ENCODE results near the gene MBP.

MBP gene

DNA sequence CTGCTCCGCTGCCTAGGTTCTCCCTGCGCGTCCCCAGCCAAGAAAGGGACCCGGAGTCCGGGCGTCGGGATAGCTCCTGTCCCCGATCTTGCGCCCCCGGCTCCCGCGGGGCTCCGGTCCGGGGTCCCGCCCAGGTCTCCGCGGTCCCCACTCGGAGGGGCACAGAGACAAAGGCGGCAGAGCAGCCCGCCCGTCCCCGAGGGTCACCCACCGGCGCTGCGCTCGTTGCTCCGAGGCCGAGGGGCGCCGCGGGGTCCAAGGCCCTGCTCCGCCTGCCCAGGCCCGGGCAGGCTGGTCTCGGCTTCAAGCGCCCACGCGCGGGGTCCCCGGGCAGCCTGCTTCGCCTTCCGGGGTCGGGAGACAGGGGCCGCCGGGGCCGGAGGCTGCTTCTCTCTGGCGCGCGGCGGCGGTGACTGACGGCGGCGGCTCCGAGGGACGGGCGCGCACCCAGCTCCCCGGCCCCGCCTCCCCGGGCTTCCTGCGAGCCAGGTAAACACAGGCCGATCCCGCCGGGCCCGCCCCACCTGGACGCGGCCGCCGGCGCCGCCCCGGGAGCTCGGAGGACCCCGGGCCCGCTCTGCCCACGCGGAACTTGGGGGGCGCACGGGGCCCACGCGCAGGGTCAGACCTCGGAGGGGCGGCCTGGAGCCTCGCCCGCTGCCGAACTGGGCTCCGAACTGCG, at the start of gene MBP:
MBP (minus strand) TSS at position 415 of the 682 bp plus-strand sequence. CDS start 27,522 bp downstream, outside the sequence.
- peaks cover 3 to 64% (median 52%) of the 10 kb centered on the region in 5 donors for H3K4me1 ChIP-seq (ENCODE audit: control insufficient read depth in 5 of 5, insufficient read depth in 5 of 5, low read length in 5 of 5)
- H3K27ac ChIP-seq (ENCODE audit: low read depth, low read length): peak within 1 kb of the TSS; percentile 69
- H3K4me3 ChIP-seq (ENCODE audit: low read depth in 1 of 5, low read length in 5 of 5): peak within 1 kb of the TSS; percentile 64 to 76 (median 74)
- no peaks in the 10 kb centered on the region for H3K9me3 ChIP-seq (ENCODE audit: control insufficient read depth in 5 of 5, low read length in 5 of 5)
- peaks cover 0 to 28% (median 0%) of the 10 kb centered on the region in 5 donors for H3K27me3 ChIP-seq (ENCODE audit: control insufficient read depth in 5 of 5, insufficient read depth in 4 of 5, low read length in 5 of 5)
- no peaks in the 10 kb centered on the region for H3K36me3 ChIP-seq (ENCODE audit: control insufficient read depth in 5 of 5, insufficient read depth in 5 of 5, low read length in 5 of 5)
- peak within 1 kb of the TSS in 4 of 5 donors; percentile 69 to 89 (median 82) for H3K9ac ChIP-seq (ENCODE audit: low read length in 5 of 5)

DNA sequence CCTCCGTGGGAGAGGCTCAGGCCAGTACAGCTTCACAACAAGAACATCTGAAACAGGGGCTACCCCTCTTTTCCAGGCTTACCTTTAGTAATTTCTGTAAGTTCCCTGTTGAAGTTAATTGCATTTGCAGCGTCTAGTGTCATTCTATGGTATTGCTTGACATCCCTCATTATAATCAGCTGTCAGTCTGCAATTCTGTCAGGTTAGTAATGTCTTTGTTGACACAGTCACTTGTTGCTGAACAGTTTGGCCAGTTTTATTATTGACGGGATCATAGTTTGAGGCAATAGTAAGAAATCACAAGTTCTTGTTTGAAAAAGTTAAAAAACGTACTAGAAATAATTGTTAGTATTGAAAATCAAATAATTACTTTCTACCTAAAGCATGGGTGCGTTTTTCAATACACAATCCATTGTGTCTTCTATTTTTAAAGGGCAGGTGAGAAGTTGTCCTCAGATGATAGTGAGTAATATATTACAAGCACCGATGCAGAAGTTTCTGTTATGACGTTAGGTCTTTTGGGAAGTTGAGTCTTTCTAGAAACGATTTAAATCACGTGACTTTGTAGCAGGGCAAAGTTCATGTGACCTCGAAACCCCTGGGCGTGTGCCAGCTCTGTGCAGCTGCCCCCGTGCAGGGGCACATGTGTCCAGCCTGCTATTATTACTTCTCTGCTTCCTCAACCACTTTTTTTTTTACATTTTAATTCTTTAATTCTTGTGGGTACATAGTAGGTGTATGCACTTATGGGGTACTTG, 49.5 kb upstream of the MBP start:
- H3K4me3 ChIP-seq (ENCODE audit: low read depth in 1 of 5, low read length in 5 of 5): no peak overlapping the region
- H3K36me3 ChIP-seq (ENCODE audit: control insufficient read depth in 5 of 5, insufficient read depth in 5 of 5, low read length in 5 of 5): no peaks in the 10 kb centered on the region
- H3K4me1 ChIP-seq (ENCODE audit: control insufficient read depth in 5 of 5, insufficient read depth in 5 of 5, low read length in 5 of 5): no peaks in the 10 kb centered on the region
- H3K27me3 ChIP-seq (ENCODE audit: control insufficient read depth in 5 of 5, insufficient read depth in 4 of 5, low read length in 5 of 5): no peaks in the 10 kb centered on the region
- peaks cover 0 to 4% (median 0%) of the 10 kb centered on the region in 5 donors for H3K9me3 ChIP-seq (ENCODE audit: control insufficient read depth in 5 of 5, low read length in 5 of 5)
- no peak overlapping the region for H3K9ac ChIP-seq (ENCODE audit: low read length in 5 of 5)
- H3K27ac ChIP-seq (ENCODE audit: low read depth, low read length): no peak overlapping the region

DNA sequence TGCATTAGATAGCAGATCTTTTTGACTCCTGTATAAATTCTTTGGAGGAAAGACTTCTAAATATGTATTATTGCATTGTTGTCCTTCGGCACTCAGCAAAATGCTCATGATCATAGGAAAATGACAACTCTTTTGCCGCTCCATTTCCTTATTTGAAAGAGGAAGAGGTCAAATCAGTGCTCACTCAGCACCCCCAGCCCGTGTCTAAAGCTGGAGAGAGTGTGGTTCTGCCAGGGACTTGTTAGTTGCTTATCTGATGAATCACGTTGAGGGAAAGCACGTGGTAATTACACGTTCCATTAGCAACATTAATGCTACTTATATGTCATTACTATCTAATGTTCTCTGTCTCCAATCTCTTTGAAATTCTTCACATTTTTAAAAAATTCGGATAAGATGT, 46.0 kb upstream of the MBP start:
- Histone ChIP-seq H3K4me1 (ENCODE audit: control insufficient read depth in 5 of 5, insufficient read depth in 5 of 5, low read length in 5 of 5) (no peaks in the 10 kb centered on the region), H3K4me3 (ENCODE audit: low read depth in 1 of 5, low read length in 5 of 5) (no peak overlapping the region), H3K9ac (ENCODE audit: low read length in 5 of 5) (no peak overlapping the region), H3K27ac (ENCODE audit: low read depth, low read length) (no peak overlapping the region), H3K9me3 (ENCODE audit: control insufficient read depth in 5 of 5, low read length in 5 of 5) (no peaks in the 10 kb centered on the region), H3K27me3 (ENCODE audit: control insufficient read depth in 5 of 5, insufficient read depth in 4 of 5, low read length in 5 of 5) (no peaks in the 10 kb centered on the region), H3K36me3 (ENCODE audit: control insufficient read depth in 5 of 5, insufficient read depth in 5 of 5, low read length in 5 of 5) (no peaks in the 10 kb centered on the region)

DNA sequence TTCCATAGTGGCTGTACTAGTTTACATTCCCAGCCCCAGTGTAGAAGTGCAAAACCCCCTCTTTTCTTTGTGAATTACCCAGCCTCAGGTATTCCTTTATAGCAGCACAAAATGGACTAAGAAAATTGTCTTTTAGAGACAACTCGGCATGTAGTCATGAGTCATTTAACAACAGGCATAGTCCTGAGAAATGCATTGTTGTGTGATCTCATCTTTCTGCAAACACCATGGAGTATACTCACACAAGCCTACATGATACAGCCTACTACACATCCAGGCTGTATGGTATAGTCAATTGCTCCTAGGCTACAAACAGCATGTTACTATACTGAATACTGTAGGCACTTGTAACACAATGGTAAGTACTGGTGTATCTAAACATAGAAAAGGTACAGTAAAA, 44.4 kb upstream of the MBP start:
- Histone ChIP-seq H3K27me3 (ENCODE audit: control insufficient read depth in 5 of 5, insufficient read depth in 4 of 5, low read length in 5 of 5) (no peaks in the 10 kb centered on the region), H3K4me3 (ENCODE audit: low read depth in 1 of 5, low read length in 5 of 5) (no peak overlapping the region), H3K4me1 (ENCODE audit: control insufficient read depth in 5 of 5, insufficient read depth in 5 of 5, low read length in 5 of 5) (no peaks in the 10 kb centered on the region), H3K27ac (ENCODE audit: low read depth, low read length) (no peak overlapping the region), H3K36me3 (ENCODE audit: control insufficient read depth in 5 of 5, insufficient read depth in 5 of 5, low read length in 5 of 5) (no peaks in the 10 kb centered on the region), H3K9me3 (ENCODE audit: control insufficient read depth in 5 of 5, low read length in 5 of 5) (no peaks in the 10 kb centered on the region), H3K9ac (ENCODE audit: low read length in 5 of 5) (no peak overlapping the region)

DNA sequence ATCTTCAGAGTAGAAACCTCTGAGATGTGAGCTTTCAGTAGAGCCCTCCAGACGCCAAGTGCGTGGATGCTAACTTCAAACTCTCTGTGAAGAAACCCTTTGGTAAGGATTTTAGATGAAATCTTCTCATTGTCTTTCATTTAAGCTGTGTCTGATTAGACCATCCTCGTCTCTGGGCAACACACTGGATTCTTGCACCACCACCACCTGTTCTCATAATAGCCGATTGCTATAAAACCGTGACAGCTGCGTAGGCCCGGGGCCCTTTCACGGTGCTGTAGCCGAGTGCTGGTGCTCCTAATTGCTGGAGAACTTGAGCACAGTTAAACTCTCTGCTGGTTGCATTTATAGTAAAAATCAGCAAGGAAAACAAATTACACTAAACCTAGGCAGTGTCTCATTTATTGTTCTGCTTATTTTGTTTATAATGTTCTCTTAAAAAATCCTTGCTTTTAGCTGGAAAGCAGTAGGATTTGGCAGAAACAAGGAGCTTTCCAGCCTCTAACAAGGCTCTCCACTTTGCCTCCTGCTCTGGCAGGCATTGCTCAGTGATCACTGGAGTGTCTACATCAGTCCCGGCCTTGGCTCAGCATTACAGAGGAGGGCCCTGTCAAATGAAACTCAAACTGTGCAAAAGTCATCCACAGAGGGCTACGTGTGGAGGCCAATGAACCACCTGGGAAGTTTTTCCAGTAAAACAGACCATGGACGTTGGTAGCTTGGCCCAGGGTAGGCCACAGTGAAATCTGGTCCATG, 40.9 kb upstream of the MBP start:
- Histone ChIP-seq H3K9me3 (ENCODE audit: control insufficient read depth in 5 of 5, low read length in 5 of 5) (no peaks in the 10 kb centered on the region), H3K4me3 (ENCODE audit: low read depth in 1 of 5, low read length in 5 of 5) (no peak overlapping the region), H3K36me3 (ENCODE audit: control insufficient read depth in 5 of 5, insufficient read depth in 5 of 5, low read length in 5 of 5) (no peaks in the 10 kb centered on the region), H3K27ac (ENCODE audit: low read depth, low read length) (no peak overlapping the region), H3K9ac (ENCODE audit: low read length in 5 of 5) (no peak overlapping the region), H3K4me1 (ENCODE audit: control insufficient read depth in 5 of 5, insufficient read depth in 5 of 5, low read length in 5 of 5) (no peaks in the 10 kb centered on the region), H3K27me3 (ENCODE audit: control insufficient read depth in 5 of 5, insufficient read depth in 4 of 5, low read length in 5 of 5) (peaks cover 0 to 3% (median 0%) of the 10 kb centered on the region in 5 donors)

DNA sequence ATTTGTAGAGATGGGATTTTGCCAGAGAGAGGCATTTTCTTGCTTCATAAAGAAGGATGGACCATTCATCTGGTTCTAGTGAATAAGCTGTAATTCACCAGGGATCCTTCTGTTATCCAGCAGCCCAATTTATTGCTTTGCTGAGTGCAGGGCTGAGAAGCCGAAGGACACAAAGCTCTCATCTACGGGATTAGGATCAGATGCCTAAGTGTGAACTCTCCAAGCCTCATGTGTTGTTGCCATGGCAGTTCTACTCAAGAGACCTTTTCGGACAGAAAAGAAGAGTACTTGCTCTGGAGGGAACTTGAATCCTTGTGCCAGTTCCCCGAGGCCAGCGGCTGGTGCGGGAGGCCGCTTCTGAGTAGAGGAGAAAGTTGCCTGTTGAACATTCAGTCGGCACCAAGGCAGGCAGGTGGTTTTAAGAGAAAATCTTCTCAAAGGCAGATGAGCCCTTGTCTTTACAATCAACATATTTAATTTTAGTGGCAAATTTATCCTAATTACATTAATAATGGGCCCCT, 38.4 kb upstream of the MBP start:
- no peak overlapping the region for H3K4me3 ChIP-seq (ENCODE audit: low read depth in 1 of 5, low read length in 5 of 5)
- no peak overlapping the region for H3K27ac ChIP-seq (ENCODE audit: low read depth, low read length)
- H3K9ac ChIP-seq (ENCODE audit: low read length in 5 of 5): no peak overlapping the region
- peaks cover 0 to 12% (median 0%) of the 10 kb centered on the region in 5 donors for H3K27me3 ChIP-seq (ENCODE audit: control insufficient read depth in 5 of 5, insufficient read depth in 4 of 5, low read length in 5 of 5)
- no peaks in the 10 kb centered on the region for H3K9me3 ChIP-seq (ENCODE audit: control insufficient read depth in 5 of 5, low read length in 5 of 5)
- peaks cover 0 to 14% (median 8%) of the 10 kb centered on the region in 5 donors for H3K4me1 ChIP-seq (ENCODE audit: control insufficient read depth in 5 of 5, insufficient read depth in 5 of 5, low read length in 5 of 5)
- no peaks in the 10 kb centered on the region for H3K36me3 ChIP-seq (ENCODE audit: control insufficient read depth in 5 of 5, insufficient read depth in 5 of 5, low read length in 5 of 5)

DNA sequence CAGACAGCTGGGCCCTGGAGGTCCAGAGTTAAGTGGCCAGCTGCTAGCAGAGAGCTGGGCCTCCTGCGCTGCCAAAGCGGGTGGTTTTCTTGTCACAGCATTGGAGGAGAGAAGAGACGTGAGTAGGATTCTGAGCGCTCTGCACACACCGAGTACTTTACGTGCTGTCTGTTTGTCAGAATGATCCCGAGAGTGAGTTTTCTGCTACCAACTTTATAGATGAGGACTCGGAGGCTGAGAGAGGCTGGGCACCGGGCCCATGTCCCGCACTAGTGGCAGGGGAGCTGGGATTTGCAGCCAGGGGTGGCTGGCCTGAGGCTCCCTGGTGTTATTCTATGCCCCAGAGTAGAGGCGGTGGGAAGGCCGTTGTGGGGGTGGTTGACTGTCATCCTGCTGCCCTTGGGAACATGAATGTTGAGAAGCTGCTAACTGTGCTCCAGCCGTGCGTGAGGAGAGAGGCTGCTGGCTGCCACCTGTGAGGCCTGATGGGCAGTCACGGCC, 36.3 kb upstream of the MBP start:
- Histone ChIP-seq H3K27ac (ENCODE audit: low read depth, low read length) (no peak overlapping the region), H3K4me1 (ENCODE audit: control insufficient read depth in 5 of 5, insufficient read depth in 5 of 5, low read length in 5 of 5) (peaks cover 0 to 22% (median 15%) of the 10 kb centered on the region in 5 donors), H3K27me3 (ENCODE audit: control insufficient read depth in 5 of 5, insufficient read depth in 4 of 5, low read length in 5 of 5) (peaks cover 0 to 17% (median 8%) of the 10 kb centered on the region in 5 donors), H3K9ac (ENCODE audit: low read length in 5 of 5) (no peak overlapping the region), H3K9me3 (ENCODE audit: control insufficient read depth in 5 of 5, low read length in 5 of 5) (no peaks in the 10 kb centered on the region), H3K4me3 (ENCODE audit: low read depth in 1 of 5, low read length in 5 of 5) (no peak overlapping the region), H3K36me3 (ENCODE audit: control insufficient read depth in 5 of 5, insufficient read depth in 5 of 5, low read length in 5 of 5) (no peaks in the 10 kb centered on the region)

DNA sequence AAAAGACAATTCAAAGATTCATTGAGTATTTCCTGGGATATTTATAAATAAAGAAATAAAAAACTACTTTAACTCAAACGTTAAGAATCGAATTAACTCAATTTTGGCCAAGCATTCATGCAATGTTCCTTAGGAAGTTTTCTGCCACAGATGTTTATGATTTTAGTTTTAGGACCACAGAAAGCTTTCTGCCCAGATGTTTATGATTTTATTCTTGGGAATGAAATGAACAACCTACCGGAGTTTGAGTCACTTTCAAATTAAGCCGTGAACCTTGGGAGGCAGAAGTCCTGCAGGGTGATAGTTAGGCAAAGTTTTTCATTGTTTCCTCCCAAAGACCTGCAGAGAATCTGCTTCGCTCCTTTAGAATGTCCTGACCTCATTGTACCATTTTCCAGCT, 34.7 kb upstream of the MBP start:
- H3K9me3 ChIP-seq (ENCODE audit: control insufficient read depth in 5 of 5, low read length in 5 of 5): no peaks in the 10 kb centered on the region
- peaks cover 0 to 22% (median 15%) of the 10 kb centered on the region in 5 donors for H3K4me1 ChIP-seq (ENCODE audit: control insufficient read depth in 5 of 5, insufficient read depth in 5 of 5, low read length in 5 of 5)
- H3K4me3 ChIP-seq (ENCODE audit: low read depth in 1 of 5, low read length in 5 of 5): no peak overlapping the region
- no peak overlapping the region for H3K9ac ChIP-seq (ENCODE audit: low read length in 5 of 5)
- peaks cover 0 to 17% (median 8%) of the 10 kb centered on the region in 5 donors for H3K27me3 ChIP-seq (ENCODE audit: control insufficient read depth in 5 of 5, insufficient read depth in 4 of 5, low read length in 5 of 5)
- no peaks in the 10 kb centered on the region for H3K36me3 ChIP-seq (ENCODE audit: control insufficient read depth in 5 of 5, insufficient read depth in 5 of 5, low read length in 5 of 5)
- no peak overlapping the region for H3K27ac ChIP-seq (ENCODE audit: low read depth, low read length)

DNA sequence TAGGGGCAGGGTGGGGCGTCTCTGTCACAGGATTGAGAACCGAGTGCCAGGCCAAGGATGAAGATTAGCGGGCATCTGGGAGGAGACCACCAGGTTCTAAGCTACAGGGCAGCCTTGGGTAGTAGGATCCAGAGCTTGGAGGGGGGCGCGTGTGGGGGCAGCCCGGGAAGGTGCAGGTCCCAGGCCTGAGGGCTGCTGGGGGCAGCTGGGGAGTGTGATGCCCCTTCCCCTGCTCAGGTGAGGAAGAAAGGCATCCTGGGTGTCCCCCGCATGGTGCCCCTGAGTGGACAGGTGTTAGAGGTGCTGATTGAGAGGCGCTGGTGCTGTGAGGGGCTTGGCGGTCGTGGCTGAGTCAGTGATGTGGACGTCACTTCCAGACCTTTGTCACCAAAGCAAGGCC, 33.9 kb upstream of the MBP start:
- Histone ChIP-seq H3K27ac (ENCODE audit: low read depth, low read length) (no peak overlapping the region), H3K4me1 (ENCODE audit: control insufficient read depth in 5 of 5, insufficient read depth in 5 of 5, low read length in 5 of 5) (peaks cover 0 to 22% (median 15%) of the 10 kb centered on the region in 5 donors), H3K27me3 (ENCODE audit: control insufficient read depth in 5 of 5, insufficient read depth in 4 of 5, low read length in 5 of 5) (peaks cover 0 to 17% (median 8%) of the 10 kb centered on the region in 5 donors), H3K4me3 (ENCODE audit: low read depth in 1 of 5, low read length in 5 of 5) (peak overlapping the region in 1 of 5 donors; percentile 30), H3K9ac (ENCODE audit: low read length in 5 of 5) (no peak overlapping the region), H3K36me3 (ENCODE audit: control insufficient read depth in 5 of 5, insufficient read depth in 5 of 5, low read length in 5 of 5) (no peaks in the 10 kb centered on the region), H3K9me3 (ENCODE audit: control insufficient read depth in 5 of 5, low read length in 5 of 5) (no peaks in the 10 kb centered on the region)

All from subcutaneous abdominal adipose tissue (tissue), 5 donors.